ENCODE data around the gene KRTAP10-9.
"Not testable (repeated sequence)": the region's sequence is repeated elsewhere in the genome, so short reads cannot be mapped to it uniquely, and the experiment has no call there.

The KRTAP10-9 gene

GRCh38 chr21:44612669-44613229 is 14.1 kb upstream of the KRTAP10-9 start:
- in situ Hi-C loops (cut with MboI; ENCODE audit: low pct_unique_long_range_greater_than_20kb, low sequenced_read_pairs): no loop called here

GRCh38 chr21:44613386-44614155 is 13.3 kb upstream of the KRTAP10-9 start:
- DNase-seq: no peak
- in situ Hi-C loops (cut with MboI; ENCODE audit: low pct_unique_long_range_greater_than_20kb, low sequenced_read_pairs): no loop called here

More at GRCh38 chr21:44612669-44613229, 14.1 kb upstream of the KRTAP10-9 start:
- no peak for DNase-seq

GRCh38 chr21:44614161-44614631 is 12.7 kb upstream of the KRTAP10-9 start:
- in situ Hi-C loops (cut with MboI; ENCODE audit: low pct_unique_long_range_greater_than_20kb, low sequenced_read_pairs): no loop called here
- no peak for DNase-seq

- DNase-seq: no peak
- in situ Hi-C loops (cut with MboI; ENCODE audit: low pct_unique_long_range_greater_than_20kb, low sequenced_read_pairs): no loop called here
Observed at GRCh38 chr21:44614961-44615391, 11.9 kb upstream of the KRTAP10-9 start.

GRCh38 chr21:44615466-44615865 is 11.4 kb upstream of the KRTAP10-9 start:
- DNase-seq: no peak

GRCh38 chr21:44615911-44616590 is 10.8 kb upstream of the KRTAP10-9 start:
- no peak for DNase-seq
- in situ Hi-C loops (cut with MboI; ENCODE audit: low pct_unique_long_range_greater_than_20kb, low sequenced_read_pairs): no loop called here

More at GRCh38 chr21:44615466-44615865, 11.4 kb upstream of the KRTAP10-9 start:
- in situ Hi-C loops (cut with MboI; ENCODE audit: low pct_unique_long_range_greater_than_20kb, low sequenced_read_pairs): no loop called here

- DNase-seq: no peak
- in situ Hi-C loops (cut with MboI; ENCODE audit: low pct_unique_long_range_greater_than_20kb, low sequenced_read_pairs): no loop called here
Observed at GRCh38 chr21:44616591-44616926, 10.3 kb upstream of the KRTAP10-9 start.

GRCh38 chr21:44617071-44617501 is 9.8 kb upstream of the KRTAP10-9 start:
- in situ Hi-C loops (cut with MboI; ENCODE audit: low pct_unique_long_range_greater_than_20kb, low sequenced_read_pairs): no loop called here
- DNase-seq: no peak

GRCh38 chr21:44618504-44618903 is 8.4 kb upstream of the KRTAP10-9 start:
- in situ Hi-C loops (cut with MboI; ENCODE audit: low pct_unique_long_range_greater_than_20kb, low sequenced_read_pairs): no loop called here
- no peak for DNase-seq

GRCh38 chr21:44618909-44619308 is 8.0 kb upstream of the KRTAP10-9 start:
- in situ Hi-C loops (cut with MboI; ENCODE audit: low pct_unique_long_range_greater_than_20kb, low sequenced_read_pairs): no loop called here
- no peak for DNase-seq

- in situ Hi-C loops (cut with MboI; ENCODE audit: low pct_unique_long_range_greater_than_20kb, low sequenced_read_pairs): no loop called here
- no peak for DNase-seq
Observed at GRCh38 chr21:44619886-44620285, 7.0 kb upstream of the KRTAP10-9 start.

- no peak for DNase-seq
- in situ Hi-C loops (cut with MboI; ENCODE audit: low pct_unique_long_range_greater_than_20kb, low sequenced_read_pairs): no loop called here
Observed at GRCh38 chr21:44623575-44623974, 3.3 kb upstream of the KRTAP10-9 start.

GRCh38 chr21:44625756-44626155 is 1.1 kb upstream of the KRTAP10-9 start:
- in situ Hi-C loops (cut with MboI; ENCODE audit: low pct_unique_long_range_greater_than_20kb, low sequenced_read_pairs): no loop called here
- DNase-seq: no peak

- DNase-seq: no peak
- in situ Hi-C loops (cut with MboI; ENCODE audit: low pct_unique_long_range_greater_than_20kb, low sequenced_read_pairs): no loop called here
Observed at GRCh38 chr21:44626262-44626661, 631 bp upstream of the KRTAP10-9 start.

- in situ Hi-C loops (cut with MboI; ENCODE audit: low pct_unique_long_range_greater_than_20kb, low sequenced_read_pairs); DNase-seq: not testable (repeated sequence)
Observed at GRCh38 chr21:44627181-44627822, 409 bp downstream of the KRTAP10-9 start.

- in situ Hi-C loops (cut with MboI; ENCODE audit: low pct_unique_long_range_greater_than_20kb, low sequenced_read_pairs); DNase-seq: not testable (repeated sequence)
Observed at GRCh38 chr21:44627831-44628233, 939 bp downstream of the KRTAP10-9 start.

GRCh38 chr21:44628707-44629391 is 2.0 kb downstream of the KRTAP10-9 start:
- DNase-seq: no peak
- in situ Hi-C loops (cut with MboI; ENCODE audit: low pct_unique_long_range_greater_than_20kb, low sequenced_read_pairs): no loop called here

GRCh38 chr21:44630440-44630839 is 3.5 kb downstream of the KRTAP10-9 start:
- no peak for DNase-seq
- in situ Hi-C loops (cut with MboI; ENCODE audit: low pct_unique_long_range_greater_than_20kb, low sequenced_read_pairs): no loop called here

GRCh38 chr21:44632067-44632466 is 5.2 kb downstream of the KRTAP10-9 start:
- in situ Hi-C loops (cut with MboI; ENCODE audit: low pct_unique_long_range_greater_than_20kb, low sequenced_read_pairs): no loop called here
- DNase-seq: no peak
